ENCODE measurements around the gene GADD45A.

GRCh38 chr1:67659229-67659628 is 25.8 kb upstream of the GADD45A start:
- TF ChIP-seq YY1 (IDR thresholded peaks at IDR 0.05; ENCODE audit: insufficient read depth, insufficient read length) (no peak), SUZ12 (IDR thresholded peaks at IDR 0.05; ENCODE audit: extremely low read depth, insufficient read depth, insufficient read length) (no peak), ZNF274 (IDR thresholded peaks at IDR 0.05; ENCODE audit: low read depth, low read length) (no peak)
